GM12875 (cell line): Measurements from ENCODE around the gene LRP8.

Source experiments
- H3K4me3 ChIP-seq: one replicate; pipeline ENCODE4 v1.5.1; 2011; ENCODE audit warnings: low read depth, low read length, control low read depth
- TF ChIP-seq, protein P1 (sequence below): IDR thresholded peaks from 2 replicates; pipeline ENCODE4 v1.5.1; 2011; ENCODE audit warnings: low read depth, mild to moderate bottlenecking, control low read depth, inconsistent platforms, low read length, moderate library complexity, borderline replicate concordance; ENCODE audit not compliant: insufficient read depth

The LRP8 gene

GRCh38 chr1:53270873-53271272, 57.0 kb downstream of the LRP8 start:
- TF ChIP-seq, protein P1, sequence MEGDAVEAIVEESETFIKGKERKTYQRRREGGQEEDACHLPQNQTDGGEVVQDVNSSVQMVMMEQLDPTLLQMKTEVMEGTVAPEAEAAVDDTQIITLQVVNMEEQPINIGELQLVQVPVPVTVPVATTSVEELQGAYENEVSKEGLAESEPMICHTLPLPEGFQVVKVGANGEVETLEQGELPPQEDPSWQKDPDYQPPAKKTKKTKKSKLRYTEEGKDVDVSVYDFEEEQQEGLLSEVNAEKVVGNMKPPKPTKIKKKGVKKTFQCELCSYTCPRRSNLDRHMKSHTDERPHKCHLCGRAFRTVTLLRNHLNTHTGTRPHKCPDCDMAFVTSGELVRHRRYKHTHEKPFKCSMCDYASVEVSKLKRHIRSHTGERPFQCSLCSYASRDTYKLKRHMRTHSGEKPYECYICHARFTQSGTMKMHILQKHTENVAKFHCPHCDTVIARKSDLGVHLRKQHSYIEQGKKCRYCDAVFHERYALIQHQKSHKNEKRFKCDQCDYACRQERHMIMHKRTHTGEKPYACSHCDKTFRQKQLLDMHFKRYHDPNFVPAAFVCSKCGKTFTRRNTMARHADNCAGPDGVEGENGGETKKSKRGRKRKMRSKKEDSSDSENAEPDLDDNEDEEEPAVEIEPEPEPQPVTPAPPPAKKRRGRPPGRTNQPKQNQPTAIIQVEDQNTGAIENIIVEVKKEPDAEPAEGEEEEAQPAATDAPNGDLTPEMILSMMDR: no peak
- no peak overlapping the region for H3K4me3 ChIP-seq

- H3K4me3 ChIP-seq: no peak overlapping the region
- TF ChIP-seq, protein P1: no peak
Measured at GRCh38 chr1:53270107-53270506, 57.8 kb downstream of the LRP8 start.

GRCh38 chr1:53267761-53268160, 60.1 kb downstream of the LRP8 start:
- H3K4me3 ChIP-seq: no peak overlapping the region
- TF ChIP-seq, protein P1: no peak

- TF ChIP-seq, protein P1: peak; percentile 38; the same call in 1 of the 2 replicates
- H3K4me3 ChIP-seq: no peak overlapping the region
Measured at GRCh38 chr1:53266038-53266437, 61.8 kb downstream of the LRP8 start.

DNA sequence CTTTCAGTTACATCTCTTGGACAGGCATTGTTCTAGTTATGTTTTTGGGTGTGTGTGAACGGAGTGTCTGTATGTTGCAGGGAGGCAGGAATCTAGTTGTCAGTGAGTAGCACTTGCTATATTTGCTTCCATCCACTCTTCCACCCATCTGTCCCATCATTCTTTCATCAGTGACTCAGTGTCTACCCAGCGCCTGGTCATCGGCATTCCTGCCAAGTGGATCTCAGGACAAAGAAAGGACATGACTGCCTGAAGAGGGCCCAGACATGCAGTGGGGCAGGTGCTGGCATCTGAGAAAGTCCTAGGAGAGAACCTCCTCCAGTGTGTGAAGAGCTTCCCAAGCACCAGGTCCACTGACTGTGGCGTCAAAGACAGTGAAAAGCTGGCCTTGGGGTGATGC, 62.3 kb downstream of the LRP8 start:
- TF ChIP-seq, protein P1: no peak
- no peak overlapping the region for H3K4me3 ChIP-seq

DNA sequence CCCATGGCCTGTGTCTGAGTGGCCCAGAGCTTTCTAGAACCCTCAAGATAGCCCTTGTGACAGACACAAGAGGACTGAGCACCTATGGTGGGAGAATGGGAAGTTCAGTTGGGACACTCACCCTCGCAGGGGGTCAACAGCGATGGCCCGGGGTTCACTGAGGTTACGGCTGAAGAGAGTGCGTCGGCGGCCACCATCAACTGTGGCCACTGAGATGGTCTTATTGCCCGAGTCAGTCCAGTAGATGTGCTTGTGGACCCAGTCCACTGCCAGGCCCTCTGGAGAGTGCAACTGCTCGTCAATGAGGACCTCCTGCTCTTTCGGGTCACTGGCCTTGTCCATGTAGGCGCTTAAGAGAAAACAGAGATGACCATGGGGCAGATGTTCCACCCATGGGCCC, 63.8 kb downstream of the LRP8 start:
- no peak overlapping the region for H3K4me3 ChIP-seq
- TF ChIP-seq, protein P1: no peak

DNA sequence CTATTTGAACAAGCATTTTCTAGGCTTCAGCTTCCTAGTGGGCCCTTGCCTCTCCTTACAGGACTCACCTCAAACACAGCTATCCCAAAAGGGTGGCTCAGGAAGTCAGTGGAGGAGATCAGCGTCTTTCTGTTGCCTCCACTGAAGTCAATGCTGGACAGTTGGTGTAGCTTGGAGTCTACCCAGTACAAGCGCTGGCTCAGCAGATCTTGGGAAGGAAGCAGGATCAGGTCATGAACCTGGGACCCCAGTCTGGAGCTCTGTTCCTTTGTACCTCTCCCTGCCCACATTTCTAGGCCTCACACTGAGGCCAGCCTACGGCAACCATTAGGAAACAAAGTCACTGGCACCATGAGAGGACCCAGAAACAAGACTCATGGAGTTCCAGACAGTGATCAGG, 65.9 kb downstream of the LRP8 start:
- no peak overlapping the region for H3K4me3 ChIP-seq
- TF ChIP-seq, protein P1: no peak
